Hepatocyte (in vitro differentiated cells): ENCODE measurements around the gene BPIFB2. TPM values are rescaled to one million over a fixed set of nuclear protein-coding genes. Genes with fewer than 3 reads are reported as not detected.

ENCODE experiments used
- DNase-seq: peaks from one replicate; pipeline ENCODE4 v3.0.0-alpha.2; 2016; ENCODE audit warnings: low spot score
- H2AFZ ChIP-seq: fragments of 200-600 bp; sonication (generic); 2 replicates; pipeline ENCODE4 v1.6.0; 2016; ENCODE audit warnings: antibody characterized with exemption, mild to moderate bottlenecking
- H3K27ac ChIP-seq: fragments of 200-600 bp; sonication (generic); 2 replicates; pipeline ENCODE4 v1.5.1; 2016; ENCODE audit warnings: mild to moderate bottlenecking
- H3K27me3 ChIP-seq: fragments of 200-600 bp; sonication (generic); 2 replicates; pipeline ENCODE4 v1.6.1; 2016
- H3K36me3 ChIP-seq: fragments of 200-600 bp; sonication (generic); replicated peaks from 2 replicates; pipeline ENCODE4 v1.5.1; 2016; ENCODE audit warnings: low read depth; ENCODE audit not compliant: insufficient read depth
- H3K4me1 ChIP-seq: fragments of 200-600 bp; sonication (generic); 2 replicates; pipeline ENCODE4 v1.5.1; 2016; ENCODE audit warnings: mild to moderate bottlenecking, moderate library complexity; ENCODE audit not compliant: insufficient read depth
- H3K4me2 ChIP-seq: fragments of 200-600 bp; sonication (generic); 2 replicates; pipeline ENCODE4 v1.6.0; 2016
- H3K4me3 ChIP-seq: fragments of 200-600 bp; sonication (generic); 2 replicates; pipeline ENCODE4 v1.5.1; 2016; ENCODE audit warnings: mild to moderate bottlenecking
- H3K79me2 ChIP-seq: fragments of 200-600 bp; sonication (generic); 2 replicates; pipeline ENCODE4 v1.6.0; 2017; ENCODE audit warnings: mild to moderate bottlenecking
- H3K9me2 ChIP-seq: fragments of 200-600 bp; sonication (generic); replicated peaks from 2 replicates; pipeline ENCODE4 v1.6.0; 2017; ENCODE audit warnings: mild to moderate bottlenecking; ENCODE audit not compliant: insufficient read depth
- H3K9me3 ChIP-seq: fragments of 200-600 bp; sonication (generic); 2 replicates; pipeline ENCODE4 v1.5.1; 2016; ENCODE audit warnings: low read depth, mild to moderate bottlenecking
- H4K20me1 ChIP-seq: fragments of 200-600 bp; sonication (generic); 2 replicates; pipeline ENCODE4 v1.6.0; 2016; ENCODE audit warnings: mild to moderate bottlenecking; ENCODE audit not compliant: insufficient read depth, poor library complexity, severe bottlenecking
- CTCF ChIP-seq: fragments of 200-600 bp; sonication (generic); IDR thresholded peaks from 2 replicates; pipeline ENCODE4 v1.5.1; 2016; ENCODE audit warnings: antibody characterized with exemption, mild to moderate bottlenecking; ENCODE audit not compliant: poor library complexity
- EZH2 ChIP-seq: fragments of 200-600 bp; sonication (generic); IDR thresholded peaks from 2 replicates; pipeline ENCODE4 v1.6.1; 2016; ENCODE audit warnings: antibody characterized with exemption, mild to moderate bottlenecking, borderline replicate concordance
- EZH2phosphoT487 ChIP-seq: fragments of 200-600 bp; sonication (generic); IDR thresholded peaks from one replicate; pipeline ENCODE4 v1.6.1; 2018; ENCODE audit warnings: antibody characterized with exemption, mild to moderate bottlenecking, low read depth, moderate library complexity; ENCODE audit not compliant: unreplicated experiment, severe bottlenecking
- WGBS: methylation state at CpG from one replicate; pipeline ENCODE4 v1.1.6; 2016; ENCODE audit warnings: low lambda C conversion rate; ENCODE audit errors: missing lambda C conversion rate; 5-methylcytosine and 5-hydroxymethylcytosine counted together
- polyA plus RNA-seq: library from polyadenylated mRNA; unstranded; fragments of >200 nt; fragmentation: Nextera tagmentation; extraction: Ambion mirVana; gene quantifications from 2 replicates; pipeline ENCODE4 v1.2.1, GENCODE V29; 2016
- total RNA-seq: library from RNA; depleted of rRNA; stranded (reverse); fragments of >200 nt; gene quantifications from 2 replicates; pipeline ENCODE4 v1.2.3, GENCODE V29; 2014

Gene BPIFB2
- total and polyA plus RNA-seq, 2 experiments from 2014 or later: 0.30 to 0.70 TPM

- no peak within 1 kb of the TSS for H2AFZ ChIP-seq
- H3K79me2 ChIP-seq: no peaks in the 10 kb centered on the region
- TF ChIP-seq CTCF (no peak), EZH2phosphoT487 (no peak), EZH2 (no peak)
- no peak for DNase-seq
- H3K9me3 ChIP-seq: no peaks in the 10 kb centered on the region
- H3K27me3 ChIP-seq: peaks cover 16% of the 10 kb centered on the region
- no peak within 1 kb of the TSS for H3K4me3 ChIP-seq
- WGBS: 89% methylated on average over 25 of the region's 25 CpGs
- H3K27ac ChIP-seq: no peak within 1 kb of the TSS
- no peaks in the 10 kb centered on the region for H4K20me1 ChIP-seq
- H3K4me1 ChIP-seq: no peaks in the 10 kb centered on the region
- H3K9me2 ChIP-seq: no peaks in the 10 kb centered on the region
- H3K4me2 ChIP-seq: no peak within 1 kb of the TSS
- no peaks in the 10 kb centered on the region for H3K36me3 ChIP-seq
Observed at GRCh38 chr20:33053291-33054106, 46.0 kb downstream of the BPIFB2 start, which contains the start of gene BPIFB3. BPIFB3 (plus strand) TSS chr20:33053903; CDS start chr20:33055436, 1,533 bp downstream.

- DNase-seq: no peak
- no peak overlapping the region for H3K27ac ChIP-seq
- no peaks in the 10 kb centered on the region for H4K20me1 ChIP-seq
- H3K27me3 ChIP-seq: peaks cover 16% of the 10 kb centered on the region
- no peak overlapping the region for H3K4me2 ChIP-seq
- H3K9me2 ChIP-seq: no peaks in the 10 kb centered on the region
- WGBS: 85% methylated on average over 7 of the region's 7 CpGs
- no peak overlapping the region for H3K4me3 ChIP-seq
- TF ChIP-seq EZH2 (no peak), CTCF (no peak), EZH2phosphoT487 (no peak)
- no peaks in the 10 kb centered on the region for H3K4me1 ChIP-seq
- H3K36me3 ChIP-seq: no peaks in the 10 kb centered on the region
- H3K79me2 ChIP-seq: no peaks in the 10 kb centered on the region
- no peaks in the 10 kb centered on the region for H3K9me3 ChIP-seq
- H2AFZ ChIP-seq: no peak overlapping the region
Observed at GRCh38 chr20:33054381-33054780, 46.9 kb downstream of the BPIFB2 start.

GRCh38 chr20:33054791-33055190, 47.3 kb downstream of the BPIFB2 start:
- Histone ChIP-seq H3K27ac (no peak overlapping the region), H2AFZ (no peak overlapping the region), H3K9me3 (no peaks in the 10 kb centered on the region), H3K4me1 (no peaks in the 10 kb centered on the region), H3K36me3 (no peaks in the 10 kb centered on the region), H3K9me2 (no peaks in the 10 kb centered on the region), H4K20me1 (no peaks in the 10 kb centered on the region), H3K4me2 (no peak overlapping the region), H3K27me3 (peaks cover 16% of the 10 kb centered on the region), H3K4me3 (no peak overlapping the region), H3K79me2 (no peaks in the 10 kb centered on the region)
- no peak for DNase-seq
- WGBS: 78% methylated on average over 2 of the region's 2 CpGs
- TF ChIP-seq CTCF: no peak
- TF ChIP-seq EZH2: no peak
- TF ChIP-seq EZH2phosphoT487: no peak
